Measurements from ENCODE around the gene CCNG2.

DNA sequence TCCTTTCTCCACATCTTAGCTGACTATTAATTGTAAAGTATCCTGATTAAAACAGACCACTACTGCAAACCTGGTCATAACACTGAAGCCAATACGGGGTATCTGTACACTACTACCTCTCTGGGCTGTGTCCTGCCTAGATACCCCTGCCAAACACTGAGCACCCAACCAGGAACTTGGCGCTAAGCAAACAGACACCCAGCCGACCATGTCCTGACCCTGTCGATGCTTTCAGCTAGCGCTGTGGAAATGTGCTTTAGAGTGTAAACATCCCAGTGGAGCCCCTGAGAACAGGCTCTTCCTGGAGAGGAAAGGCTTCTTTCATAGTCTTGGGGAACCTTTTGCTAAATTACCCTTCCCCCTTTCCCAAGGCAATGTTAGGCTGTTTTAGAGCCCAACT, 52.9 kb downstream of the CCNG2 start:
- no peak for TF ChIP-seq CTCF (IDR thresholded peaks at IDR 0.05; ENCODE audit: insufficient read depth, low read length)
- TF ChIP-seq POLR2AphosphoS5 (IDR thresholded peaks at IDR 0.05; ENCODE audit: low read depth): no peak
